HG03575 (cell line): Measurements from ENCODE around the gene GEMIN4.

ENCODE experiments used
- ATAC-seq: cut with Tn5 transposase; IDR thresholded peaks from one replicate; pipeline ENCODE4 v1.9.1; 2021; ENCODE audit not compliant: unreplicated experiment, insufficient number of reproducible peaks, low FRiP score; ENCODE audit errors: extremely low read depth

The GEMIN4 gene

GRCh38 chr17:746783-747629 is 5.1 kb downstream of the GEMIN4 start:
- ATAC-seq: no peak

GRCh38 chr17:746181-746580 is 5.9 kb downstream of the GEMIN4 start:
- ATAC-seq: no peak

DNA sequence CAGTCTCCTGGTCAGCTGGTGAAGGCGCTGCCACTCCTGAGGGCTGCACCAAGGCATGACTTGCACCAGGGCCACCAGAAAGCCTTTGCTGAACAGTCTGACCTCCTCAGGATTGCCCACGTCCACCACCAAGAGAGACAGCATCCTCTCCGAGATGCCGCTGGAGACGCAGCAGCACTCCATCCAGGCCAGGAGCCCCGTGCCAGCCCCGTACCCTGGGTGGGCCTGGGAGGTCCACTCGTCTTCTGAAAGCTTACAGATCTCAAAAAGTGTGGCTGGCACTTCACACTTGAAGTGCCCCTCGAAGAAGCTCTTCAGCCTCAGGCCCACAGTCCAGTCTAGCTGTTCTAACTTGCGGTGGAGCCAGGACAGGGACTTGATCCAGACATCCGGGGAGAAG is 6.7 kb downstream of the GEMIN4 start:
- no peak for ATAC-seq

- no peak for ATAC-seq
Observed at GRCh38 chr17:744937-745336, 7.1 kb downstream of the GEMIN4 start.

- ATAC-seq: no peak
Observed at GRCh38 chr17:743139-743538, 8.9 kb downstream of the GEMIN4 start.

GRCh38 chr17:742147-742793 is 9.8 kb downstream of the GEMIN4 start:
- ATAC-seq: no peak

- ATAC-seq: no peak
Observed at GRCh38 chr17:740240-741017, 11.6 kb downstream of the GEMIN4 start.

GRCh38 chr17:737561-738113 is 14.4 kb downstream of the GEMIN4 start:
- ATAC-seq: no peak

DNA sequence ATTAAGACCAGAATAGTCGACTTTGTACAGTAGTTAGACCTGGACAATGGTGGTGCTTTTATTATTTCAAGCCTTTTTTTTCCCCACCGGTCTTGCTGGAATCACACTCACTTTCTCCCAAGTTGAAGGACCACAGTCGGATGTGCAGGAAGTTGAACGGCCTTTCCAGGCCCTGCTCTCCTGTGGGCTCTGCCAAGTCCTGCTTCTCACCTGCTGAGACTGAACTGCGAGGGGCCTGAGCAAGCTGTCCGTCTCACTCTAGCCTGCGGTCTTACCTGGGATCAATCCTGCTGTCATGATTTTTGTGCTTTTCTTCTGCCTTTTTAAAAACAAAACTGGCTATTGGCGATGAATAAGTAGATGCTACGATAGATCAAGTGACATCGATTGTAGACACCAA is 18.3 kb downstream of the GEMIN4 start:
- no peak for ATAC-seq

GRCh38 chr17:732902-733720 is 19.0 kb downstream of the GEMIN4 start:
- ATAC-seq: no peak

GRCh38 chr17:732067-732901 is 19.8 kb downstream of the GEMIN4 start, which contains the start of gene TLCD3A:
Gene TLCD3A, plus strand, starts transcription at chr17:732596. Its CDS starts 52 bp downstream, at chr17:732648.
- no peak for ATAC-seq

- ATAC-seq: no peak
Observed at GRCh38 chr17:731644-732066, 20.4 kb downstream of the GEMIN4 start.

DNA sequence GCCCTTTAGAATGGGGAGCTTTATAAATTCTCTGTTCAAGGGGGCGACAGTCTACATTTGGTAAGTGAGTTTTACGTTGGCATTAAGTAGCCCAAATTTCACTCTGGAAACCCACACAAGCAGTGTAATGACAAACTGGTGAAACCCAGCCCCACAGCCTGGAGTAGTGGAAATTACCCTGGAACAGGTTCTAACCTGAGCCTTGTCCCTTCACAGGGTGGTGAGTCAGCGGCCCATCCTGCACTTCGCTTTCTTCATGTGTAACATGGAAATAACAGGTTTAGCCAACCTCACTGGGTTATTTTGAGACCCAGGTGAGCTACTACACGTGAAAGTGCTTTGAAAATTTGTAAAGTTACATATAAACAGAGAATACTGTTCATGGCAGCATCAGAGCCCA is 23.2 kb downstream of the GEMIN4 start:
- ATAC-seq: no peak

- no peak for ATAC-seq
Observed at GRCh38 chr17:726271-726919, 25.7 kb downstream of the GEMIN4 start.

DNA sequence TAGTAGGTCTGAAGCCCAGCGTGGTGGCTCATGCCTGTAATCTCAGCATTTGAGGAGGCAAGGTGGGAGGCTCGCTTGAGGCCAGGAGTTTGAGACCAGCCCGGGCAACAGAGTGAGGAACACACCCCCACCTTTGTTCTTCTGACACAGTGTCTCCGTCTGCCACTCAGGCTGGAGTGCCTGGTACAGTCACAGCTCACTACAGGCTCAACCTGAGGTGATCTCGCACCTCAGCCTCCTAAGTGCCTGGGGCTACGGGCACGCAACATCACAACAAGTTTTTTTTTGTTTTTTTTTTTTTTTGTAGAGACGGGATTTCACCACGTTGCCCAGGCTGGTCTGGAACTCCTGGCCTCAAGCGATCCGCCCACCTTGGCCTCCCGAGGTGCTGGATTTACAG is 26.3 kb downstream of the GEMIN4 start:
- no peak for ATAC-seq

DNA sequence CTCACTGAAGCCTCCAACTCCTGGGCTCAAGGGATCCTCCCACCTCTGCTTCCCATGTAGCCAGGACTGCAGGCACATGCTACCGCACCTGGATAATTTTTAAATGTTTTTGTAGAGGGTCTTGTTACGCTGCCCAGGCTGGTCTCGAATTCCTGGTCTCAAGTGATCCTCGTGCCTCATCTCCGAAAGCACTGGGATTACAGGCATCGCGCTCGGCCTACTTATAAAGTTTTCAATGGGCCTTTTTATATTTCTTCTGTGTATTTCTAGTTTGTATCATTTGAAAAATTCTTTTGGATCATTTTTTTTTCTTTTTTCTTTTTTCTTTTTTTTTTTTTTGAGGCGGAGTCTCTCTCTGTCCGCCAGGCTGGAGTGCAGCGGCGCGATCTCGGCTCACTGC is 27.0 kb downstream of the GEMIN4 start:
- ATAC-seq: no peak

DNA sequence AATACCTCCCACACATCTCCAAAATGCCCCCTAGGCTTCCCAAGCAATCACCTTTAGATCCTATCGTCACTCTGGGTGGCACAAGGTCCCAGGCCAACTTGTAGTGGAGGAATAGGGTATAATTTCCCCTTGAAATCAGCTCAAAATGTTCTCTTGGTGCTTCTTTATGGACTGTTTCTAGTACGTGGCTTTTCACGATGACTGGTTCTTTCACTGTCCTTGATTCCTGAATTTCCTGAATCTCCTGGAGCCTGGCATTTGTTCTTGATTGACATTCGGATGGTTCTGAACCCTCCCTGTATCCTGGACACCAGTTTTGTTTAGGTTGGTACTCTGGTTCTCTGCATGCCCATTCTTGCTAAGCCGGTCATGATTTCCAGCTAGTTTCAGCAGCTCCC is 30.5 kb downstream of the GEMIN4 start:
- ATAC-seq: no peak
